Stimulated activated CD4-positive, alpha-beta T cell treated with anti-CD3 and anti-CD28 coated beads, Interleukin-12 subunit alpha, Interleukin-12 subunit beta, amount 100 ng/mL, for 48 hours (primary cell): Measurements from ENCODE around the gene TBX1.
A peak's percentile ranks its signal among the peaks of the same experiment; 100 is the strongest.

Experiments used
- DNase-seq, 3 donors: peaks; one replicate each; pipeline ENCODE4 v3.0.0-alpha.2; 2020; ENCODE audit warnings: low read depth in 2 of 3, low spot score in 1 of 3

The TBX1 gene

DNA sequence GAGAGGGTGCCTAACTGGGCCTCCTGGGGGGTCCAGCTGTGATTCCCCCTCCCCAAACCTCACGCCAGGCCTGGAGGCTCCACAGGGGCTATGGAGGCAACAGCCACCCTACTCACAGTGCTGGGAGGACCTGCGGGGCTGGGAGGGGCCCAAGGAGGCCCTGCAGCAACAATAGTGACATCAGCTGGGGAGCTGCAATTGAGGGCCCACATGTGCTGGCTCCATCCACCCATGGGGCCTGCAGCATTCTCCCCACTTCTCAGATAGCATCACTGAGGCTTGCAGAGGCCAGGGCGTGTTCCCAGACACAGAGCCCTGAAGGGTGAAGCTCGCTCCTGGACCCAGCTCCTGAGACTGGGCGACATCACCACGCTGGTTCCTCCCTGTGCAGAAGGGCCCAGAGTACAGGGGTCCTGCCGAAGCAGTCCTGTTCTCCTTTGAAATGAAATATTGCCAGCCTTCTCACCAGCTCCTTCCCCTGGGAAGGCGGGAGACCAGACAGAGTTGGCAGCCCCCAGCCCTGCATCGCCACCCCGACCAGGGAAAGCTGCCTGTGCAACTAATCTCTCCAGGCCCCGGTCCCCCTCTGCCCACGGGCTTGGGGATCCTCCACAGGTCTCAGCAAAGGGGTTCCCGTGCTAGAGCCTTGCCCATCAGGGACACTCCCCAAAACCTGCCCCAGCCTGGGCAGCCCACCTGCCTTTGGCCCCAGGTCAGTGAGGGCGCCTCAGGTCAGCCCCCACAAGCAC lies 8.9 kb upstream of the TBX1 start:
- DNase-seq: no peak

DNA sequence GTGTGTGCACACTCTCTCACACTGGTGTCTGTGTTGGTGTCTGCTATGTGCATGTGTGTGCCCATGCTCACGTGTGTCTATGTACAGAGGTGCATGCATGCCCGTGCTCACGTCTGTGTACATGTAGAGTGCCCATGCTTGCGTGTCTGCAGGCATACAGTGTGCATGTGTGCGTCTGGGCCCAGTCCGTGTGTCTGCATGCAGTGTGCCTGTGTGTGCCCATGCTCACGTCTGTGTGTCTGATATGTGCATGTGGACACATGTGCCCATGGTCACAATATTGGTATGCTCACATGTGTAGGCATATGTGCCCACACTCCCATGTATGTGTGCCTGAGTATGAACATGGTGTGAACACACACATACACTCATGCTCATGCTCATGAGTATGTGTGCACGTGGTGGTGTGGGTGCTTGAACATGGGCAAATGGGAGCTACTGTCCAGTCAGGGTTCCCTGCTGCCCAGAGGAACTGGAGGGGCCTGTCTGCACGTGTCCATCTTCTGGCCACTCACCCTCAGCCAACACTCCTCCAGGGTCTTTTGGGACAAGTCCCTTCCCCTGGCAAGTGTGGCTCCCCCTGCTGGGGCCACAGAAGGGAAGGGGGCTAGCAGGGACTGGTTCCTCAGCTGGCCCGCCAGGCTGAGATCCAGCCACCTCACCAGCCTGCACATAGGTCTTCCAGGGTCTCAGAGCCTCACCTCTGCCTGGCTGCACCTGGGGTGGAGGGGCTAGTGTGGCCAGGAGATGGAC lies 7.3 kb upstream of the TBX1 start:
- DNase-seq: no peak

DNA sequence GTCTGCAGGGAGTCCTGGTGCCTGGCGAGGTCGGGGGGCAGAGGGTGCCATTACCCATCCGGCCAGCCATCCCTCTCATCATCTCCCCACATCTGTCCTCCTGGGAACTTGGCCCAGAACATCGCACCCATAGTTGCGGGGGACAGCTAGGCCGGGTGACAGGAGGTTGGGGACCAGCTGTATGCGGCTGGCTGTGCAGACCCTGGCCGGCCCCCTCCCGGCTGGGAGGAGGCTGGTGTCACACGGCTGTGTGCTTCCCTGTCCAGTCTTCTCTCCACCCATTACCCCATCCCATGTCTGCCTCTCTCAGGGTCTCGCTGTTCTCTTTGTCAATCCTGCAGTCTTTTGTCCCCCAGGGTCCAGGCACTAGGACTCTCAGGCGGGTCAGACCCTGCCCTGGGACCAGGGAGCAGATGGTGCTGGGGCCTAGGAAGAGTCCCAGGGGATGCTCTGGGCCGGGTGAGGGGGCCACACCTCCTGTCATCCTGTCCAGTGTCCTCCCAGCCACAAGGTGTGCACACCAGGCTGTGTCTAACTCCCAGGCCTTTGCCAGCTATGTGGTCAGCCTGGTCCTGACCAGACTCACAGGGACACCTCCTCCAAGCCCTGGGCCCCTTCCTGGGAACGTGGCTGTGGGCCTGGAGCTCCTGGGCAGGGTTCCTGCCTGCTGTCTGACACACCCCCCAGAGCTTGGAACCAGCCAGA lies 6.4 kb upstream of the TBX1 start:
- DNase-seq: no peak

DNA sequence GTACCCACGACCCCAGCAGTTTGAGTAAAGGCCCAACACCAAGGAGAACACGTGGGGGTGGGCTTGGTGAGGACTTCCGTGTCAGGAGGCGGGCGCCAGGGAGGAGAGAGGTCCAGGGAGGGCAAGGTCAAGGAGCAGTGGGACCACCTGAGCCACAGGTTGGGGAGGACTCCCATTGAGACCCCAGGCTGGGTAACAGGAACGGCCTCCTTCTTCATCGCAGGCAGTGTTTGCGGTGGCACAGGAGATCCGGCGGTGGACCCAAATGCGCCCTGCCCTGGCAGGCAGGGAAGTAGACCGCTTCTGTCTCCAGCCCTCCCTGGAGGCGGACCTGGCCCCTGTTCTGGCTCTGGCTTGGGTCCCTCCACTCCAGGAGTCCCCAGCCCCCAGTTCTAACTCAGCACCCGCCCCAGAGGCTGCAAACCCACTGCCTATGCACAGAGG lies 5.9 kb upstream of the TBX1 start:
- no peak for DNase-seq

DNA sequence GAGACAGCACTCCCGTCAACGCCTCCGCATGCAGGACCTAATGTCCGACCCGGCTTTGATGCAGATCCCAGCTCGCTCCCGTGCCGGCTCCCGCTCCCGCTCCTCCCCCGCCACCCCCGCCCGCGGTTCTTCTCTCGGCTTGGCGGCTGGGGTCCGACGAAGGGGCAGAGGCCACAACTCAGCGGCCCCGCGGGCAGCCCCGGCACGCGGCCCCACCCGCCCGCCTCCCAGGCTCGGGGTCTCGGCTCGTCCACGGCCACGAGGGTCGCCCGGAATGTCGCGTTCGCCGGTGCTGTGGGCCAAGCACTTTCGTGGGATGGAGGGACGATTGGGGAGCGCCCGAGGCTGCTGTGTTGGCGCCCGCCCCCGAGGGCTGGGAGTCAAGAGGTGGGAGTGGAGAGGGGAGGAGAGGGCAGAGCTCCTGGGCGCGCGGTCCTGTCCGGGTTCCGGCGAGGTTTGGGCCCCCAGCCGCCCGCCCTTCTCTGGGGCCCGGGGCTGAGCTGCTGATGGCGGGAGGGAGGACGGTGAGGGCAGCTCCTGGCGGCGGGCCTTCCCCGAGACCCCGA lies 5.3 kb upstream of the TBX1 start:
- no peak for DNase-seq

DNA sequence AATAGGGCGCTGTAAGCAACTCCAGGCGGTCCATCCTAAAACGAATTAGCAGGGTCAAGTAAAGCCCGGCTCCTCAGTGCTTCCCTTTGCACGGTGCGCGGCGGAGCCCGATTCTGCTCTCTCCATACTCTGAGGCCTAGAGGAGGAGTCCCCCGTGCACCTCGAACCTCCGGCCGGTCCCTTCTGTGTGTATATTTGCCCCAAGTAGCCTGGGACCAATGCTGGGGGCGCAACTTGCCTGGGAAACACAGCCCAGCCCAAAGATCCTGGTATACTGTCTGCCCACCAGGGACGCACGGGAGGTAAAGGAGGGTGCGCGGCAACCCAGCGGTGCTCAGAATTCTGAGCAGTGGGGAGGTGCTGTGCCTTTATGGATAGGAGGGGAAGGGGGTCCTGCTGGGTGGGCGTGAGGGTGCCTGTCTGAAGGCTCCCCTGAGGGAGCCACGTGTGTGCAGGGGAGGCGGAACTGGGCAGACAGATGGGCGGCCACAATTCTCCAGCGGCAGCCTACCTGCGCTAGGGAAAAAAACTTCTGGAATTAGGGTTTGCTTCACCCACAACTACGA lies 4.8 kb upstream of the TBX1 start:
- DNase-seq: no peak

DNA sequence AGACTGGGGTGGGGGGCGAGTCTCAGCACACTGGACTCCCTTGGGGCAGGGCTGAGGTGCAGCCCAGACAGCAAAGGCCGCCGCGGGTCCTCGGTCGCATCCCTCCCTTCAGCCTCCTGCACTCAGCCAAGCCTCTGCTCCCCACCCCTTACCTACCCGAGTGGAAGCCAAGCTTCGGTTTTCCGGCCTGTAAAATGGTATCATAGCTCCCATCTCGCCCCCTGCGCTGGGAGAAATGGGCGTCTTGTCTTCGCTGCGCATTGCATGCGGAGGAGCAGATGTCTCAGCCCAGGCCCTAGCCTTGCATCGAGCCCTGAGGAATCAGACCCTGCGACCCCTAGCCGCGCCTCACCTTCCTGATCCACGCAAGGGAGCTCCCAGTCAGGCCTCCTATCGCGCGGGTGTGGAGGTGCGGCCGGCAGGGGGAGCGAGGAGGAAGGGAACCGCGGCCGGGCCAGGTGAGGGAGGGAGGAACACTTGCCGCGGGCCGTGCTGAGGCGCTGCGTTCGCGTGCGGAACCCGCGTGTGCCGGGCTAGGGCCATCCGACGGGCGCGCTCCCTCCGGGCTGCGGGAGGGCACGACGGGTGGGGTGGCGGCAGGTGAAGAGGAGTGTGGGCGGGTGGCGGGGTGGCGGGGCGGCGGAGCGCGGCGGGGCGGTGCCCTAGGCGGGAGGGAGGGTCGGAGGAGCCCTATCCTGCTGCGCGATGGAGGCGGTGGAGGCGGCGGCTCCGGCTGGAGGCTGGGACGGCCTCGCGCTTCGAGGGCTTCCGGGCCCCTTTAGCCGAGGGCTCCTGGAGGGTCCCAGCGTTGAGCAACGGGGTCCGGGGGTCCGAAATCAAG lies 4.1 kb upstream of the TBX1 start:
- DNase-seq: peak; percentile 28 to 53 (median 46)

DNA sequence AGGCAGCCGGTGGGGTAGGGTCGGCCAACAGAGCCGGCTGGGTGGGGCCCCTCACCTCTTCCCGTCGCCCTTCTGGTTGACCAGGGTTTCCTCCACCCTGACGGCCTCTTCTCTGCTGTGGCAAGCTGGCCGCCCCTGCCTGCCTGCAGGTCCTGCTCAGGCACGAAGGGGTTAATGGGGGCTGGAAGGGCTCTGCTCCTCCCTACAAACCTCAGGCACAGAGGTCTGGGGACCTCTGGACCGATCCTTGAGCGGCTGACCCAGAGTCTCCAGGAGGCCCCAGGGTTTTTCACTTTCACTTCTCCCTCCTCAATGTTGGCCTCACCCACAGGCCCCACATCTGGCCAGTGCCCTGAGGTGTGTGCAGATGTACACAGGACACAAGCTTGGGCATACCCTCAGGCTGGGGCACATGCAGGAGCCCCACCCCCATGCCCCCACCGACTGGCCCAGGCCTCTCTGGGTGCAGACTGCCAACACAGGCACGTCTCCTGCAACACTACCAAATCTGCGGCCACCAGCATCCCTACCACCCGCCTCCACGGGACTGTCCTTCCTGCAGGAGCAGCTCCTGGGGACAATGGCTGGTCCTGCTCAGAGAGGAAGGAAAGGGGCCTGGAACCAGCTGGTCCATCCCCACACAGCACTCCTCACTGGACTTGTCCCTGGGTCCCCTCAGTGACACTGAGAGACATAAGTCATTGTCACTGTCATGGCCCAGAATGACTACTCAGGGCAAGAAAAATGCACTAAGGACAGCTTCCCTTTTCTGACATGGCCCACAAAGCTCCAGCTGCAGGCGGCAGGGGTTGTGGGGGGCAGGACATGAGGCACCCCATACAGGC lies 3.2 kb upstream of the TBX1 start:
- no peak for DNase-seq

DNA sequence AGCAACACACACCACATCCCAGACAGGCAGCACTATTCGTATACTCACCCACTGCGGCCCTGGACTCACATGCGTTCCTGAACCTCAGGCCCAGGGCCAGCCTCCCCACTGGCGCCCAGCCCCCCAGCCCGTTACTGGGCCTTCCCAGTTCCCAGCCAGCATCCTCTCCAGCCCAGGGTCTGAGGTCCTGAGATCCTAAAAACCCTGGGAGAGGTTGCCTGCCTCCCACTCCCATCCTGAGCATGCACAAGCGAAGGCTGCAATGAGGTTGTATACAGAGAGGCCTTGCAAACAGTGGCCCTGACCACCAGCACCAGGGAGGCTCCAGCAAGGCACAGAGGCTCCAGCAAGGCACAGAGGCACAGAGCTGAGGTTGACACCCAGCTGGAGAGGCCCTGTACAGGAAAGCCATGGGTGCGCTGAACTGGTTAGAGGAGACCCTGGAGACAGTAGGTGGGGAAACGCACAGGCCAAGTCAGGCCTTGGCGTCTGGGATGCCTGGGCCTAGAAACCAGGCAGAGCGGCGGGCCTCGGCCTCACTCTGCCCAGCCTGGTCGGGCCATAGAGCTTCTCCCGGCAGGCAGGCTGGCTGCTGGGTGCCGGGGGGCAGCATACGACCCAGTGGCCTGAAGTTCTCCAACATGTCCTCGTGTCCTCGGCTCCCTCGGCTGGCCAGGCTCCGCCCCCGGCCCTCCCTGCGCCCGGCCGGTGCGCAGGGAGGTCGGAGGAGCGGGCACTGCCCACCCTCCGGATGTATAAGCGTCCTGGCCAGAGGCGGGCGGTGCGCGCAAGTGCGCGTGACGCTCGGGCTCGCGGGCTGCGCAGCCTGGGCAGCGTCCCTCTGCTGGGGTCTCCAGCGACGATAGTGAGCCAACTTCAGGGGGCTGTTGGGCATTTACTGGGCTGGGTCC lies 2.3 kb upstream of the TBX1 start:
- DNase-seq: no peak

DNA sequence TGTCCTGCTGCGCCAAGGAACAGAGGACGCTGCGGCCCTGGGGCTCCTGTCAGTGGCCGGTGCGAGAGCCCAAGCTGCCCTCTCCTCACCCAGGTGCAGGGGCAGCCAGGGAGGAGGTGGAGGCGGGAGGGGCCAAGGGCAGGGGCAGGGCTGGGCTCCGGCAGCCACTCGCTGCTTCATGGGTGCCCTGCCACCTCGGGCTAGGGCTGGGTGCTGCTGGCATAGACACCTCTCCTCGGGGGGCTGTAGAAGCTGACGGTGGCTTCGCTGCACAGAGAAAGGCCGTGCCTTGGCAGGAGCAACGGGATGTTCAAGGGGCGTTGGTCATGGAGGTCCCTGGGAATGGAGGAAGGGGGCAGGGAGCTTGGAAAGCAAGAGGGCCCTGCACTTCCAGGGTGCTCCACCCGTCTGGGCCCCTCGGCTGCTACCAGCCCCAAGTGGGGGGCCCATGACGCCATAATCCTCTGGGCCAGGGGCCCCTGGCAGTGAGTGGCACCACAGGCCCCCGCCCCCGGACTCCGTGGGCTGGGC lies 1.6 kb upstream of the TBX1 start:
- no peak for DNase-seq

DNA sequence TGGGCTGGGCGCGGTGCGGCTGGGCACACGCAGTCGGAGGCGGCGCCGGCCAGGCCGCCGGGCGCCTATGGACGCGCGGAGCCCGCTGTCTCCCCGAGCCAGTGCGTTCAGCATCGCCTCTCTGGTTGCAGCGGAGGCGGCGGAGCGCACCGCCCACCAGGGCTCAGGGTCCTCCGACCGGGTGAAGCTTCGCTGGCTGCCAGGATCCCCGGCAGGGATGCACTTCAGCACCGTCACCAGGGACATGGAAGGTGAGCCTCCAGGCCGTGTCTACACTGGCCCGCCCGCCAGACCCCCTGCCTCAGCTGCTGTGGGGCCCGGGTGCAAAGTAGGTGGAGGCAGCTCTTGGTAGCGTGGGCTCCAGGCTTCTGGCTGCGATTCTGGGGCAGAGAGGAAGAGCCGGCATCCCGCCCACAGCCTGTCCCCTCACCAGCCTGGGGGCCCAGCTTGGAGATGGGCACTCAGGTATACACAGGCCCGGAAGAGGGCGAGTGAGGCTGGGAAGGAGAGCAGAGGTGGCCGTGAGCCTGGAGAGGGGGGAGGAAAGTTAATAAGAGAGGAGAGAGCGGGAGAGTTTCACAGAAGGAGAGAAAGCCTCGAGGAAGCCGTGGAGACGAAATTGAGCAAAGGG lies 1.0 kb upstream of the TBX1 start:
- DNase-seq: no peak

DNA sequence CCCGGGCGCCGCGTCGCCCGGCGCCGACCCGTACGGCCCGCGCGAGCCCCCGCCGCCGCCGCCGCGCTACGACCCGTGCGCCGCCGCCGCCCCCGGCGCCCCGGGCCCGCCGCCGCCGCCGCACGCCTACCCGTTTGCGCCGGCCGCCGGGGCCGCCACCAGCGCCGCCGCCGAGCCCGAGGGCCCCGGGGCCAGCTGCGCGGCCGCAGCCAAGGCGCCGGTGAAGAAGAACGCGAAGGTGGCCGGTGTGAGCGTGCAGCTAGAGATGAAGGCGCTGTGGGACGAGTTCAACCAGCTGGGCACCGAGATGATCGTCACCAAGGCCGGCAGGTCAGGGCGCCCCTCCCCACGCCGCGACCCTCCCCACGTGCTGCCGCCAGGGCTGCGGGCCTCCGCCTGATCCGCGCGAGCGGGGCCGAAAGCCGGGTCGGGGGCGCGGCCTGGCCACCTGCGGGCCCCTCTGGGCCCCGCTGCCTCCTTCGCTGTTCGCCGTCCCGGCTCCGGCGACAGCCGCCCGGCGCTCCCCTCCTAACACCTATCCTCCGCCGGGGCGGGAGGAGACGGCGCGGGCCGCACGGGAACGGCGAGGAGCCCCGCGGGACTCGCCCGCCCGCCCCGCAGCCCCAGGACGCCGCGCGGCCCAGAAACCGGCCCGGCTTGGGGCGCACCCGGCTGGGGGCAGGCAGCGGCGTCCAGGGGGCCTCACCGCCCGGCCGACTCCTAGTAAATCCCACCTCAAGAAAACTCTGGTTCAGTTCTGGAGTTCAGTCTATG lies 560 bp downstream of the TBX1 start:
- DNase-seq: no peak

DNA sequence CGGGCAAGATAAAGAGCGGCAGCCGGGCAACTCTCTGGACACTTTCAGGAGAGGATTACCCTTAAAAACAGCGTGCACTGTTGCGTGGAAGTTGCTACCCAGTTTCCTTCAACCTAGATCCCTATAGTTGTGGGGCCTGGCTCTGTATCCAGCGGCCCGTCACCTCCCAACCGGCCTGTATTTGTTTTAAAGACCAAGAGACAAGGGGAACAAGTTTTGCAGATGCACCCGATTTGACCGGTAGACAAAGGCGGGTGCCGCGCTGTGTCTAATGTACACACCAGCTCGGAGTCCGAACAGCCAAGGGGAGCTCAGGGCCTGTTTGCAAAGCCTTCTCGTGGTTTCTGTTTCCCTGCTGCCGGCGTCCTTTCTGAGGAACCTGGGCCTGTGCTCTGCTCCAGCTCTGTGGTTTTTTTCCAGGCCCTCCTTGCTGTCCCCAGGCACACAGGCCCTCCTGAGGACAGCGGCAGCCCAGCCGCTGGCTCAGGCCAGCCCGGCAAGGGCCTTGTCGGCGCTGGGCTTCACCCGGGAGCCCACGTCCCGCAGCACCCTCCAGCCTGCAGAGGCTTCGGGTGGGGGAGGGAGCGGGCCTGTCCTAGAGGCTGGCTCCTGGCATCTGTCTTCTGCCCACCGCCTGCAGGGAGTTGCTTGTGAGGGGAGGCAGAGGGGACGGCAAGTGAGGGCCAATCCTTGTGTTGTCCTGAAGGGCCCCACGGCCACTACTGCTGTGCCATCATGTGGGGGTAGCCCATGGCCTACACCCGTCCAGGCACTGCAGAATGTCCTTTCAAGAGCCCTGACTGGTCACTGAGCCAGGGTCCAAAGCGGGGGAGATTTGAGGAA lies 1.4 kb downstream of the TBX1 start:
- no peak for DNase-seq

DNA sequence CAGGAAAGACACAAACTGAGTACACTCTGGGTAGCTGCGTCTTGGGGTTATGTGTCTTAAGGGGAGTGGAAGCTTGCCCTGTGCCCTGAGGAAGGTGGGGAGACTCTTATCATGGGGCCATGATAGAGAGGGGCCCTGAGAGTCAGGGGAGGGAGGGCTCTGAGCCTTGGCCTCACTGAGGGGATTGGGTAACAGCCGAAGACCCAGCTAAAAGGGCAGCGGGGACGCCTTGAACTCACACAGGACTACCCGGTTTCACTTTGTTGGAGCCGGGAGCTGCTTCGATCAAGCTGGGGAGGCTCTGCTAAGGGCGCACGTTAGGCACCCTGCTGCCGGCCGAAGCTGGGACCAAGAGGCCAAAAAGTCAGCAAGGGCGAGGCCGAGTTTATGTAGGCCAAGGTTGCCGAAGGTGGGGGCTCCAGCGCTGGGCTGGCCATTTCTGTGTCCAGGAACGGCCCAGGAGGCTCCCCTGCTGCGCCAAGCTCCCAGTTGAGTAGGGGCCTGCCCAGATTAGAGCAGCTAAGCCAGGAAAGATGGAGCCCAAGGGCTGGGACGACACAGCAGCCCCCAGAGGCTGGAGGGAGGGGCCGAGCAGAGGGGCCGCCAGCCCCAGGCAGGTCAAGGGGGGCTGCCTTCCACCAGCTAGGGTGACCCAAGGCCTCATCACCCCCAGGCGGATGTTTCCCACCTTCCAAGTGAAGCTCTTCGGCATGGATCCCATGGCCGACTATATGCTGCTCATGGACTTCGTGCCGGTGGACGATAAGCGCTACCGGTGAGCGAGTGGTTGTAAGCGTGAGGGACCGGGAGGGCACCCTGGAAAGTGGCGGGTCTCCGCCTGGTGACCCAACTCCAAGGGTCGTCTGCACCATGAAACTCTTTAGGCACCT lies 2.2 kb downstream of the TBX1 start:
- DNase-seq: no peak
